Gastrocnemius medialis (tissue), 4 donors: ENCODE data around the gene BCCIP. TPM values are rescaled to one million over a fixed set of nuclear protein-coding genes. Genes with fewer than 3 reads are reported as not detected.

Source experiments
- ATAC-seq, 2 donors: fragments of 150-250 bp; one replicate each; pipeline ENCODE4 v1.9.1; 2016
- DNase-seq, 2 donors: peaks; one replicate each; pipeline ENCODE4 v3.0.0-alpha.2; 2019
- H3K27ac ChIP-seq, 4 donors: fragments of 200-600 bp; sonication (generic); 1 replicate in 1 of 4; 2 replicates in 3 of 4; pipeline ENCODE4 v1.5.1; 2016 to 2018; ENCODE audit warnings: mild to moderate bottlenecking in 2 of 4, moderate library complexity in 1 of 4
- H3K27me3 ChIP-seq, 3 donors: fragments of 200-600 bp; sonication (generic) in 2 of 3; 1 replicate in 1 of 3; 2 replicates in 2 of 3; pipeline versions ENCODE4 v1.5.1 to v1.6.0; 2016 to 2019; ENCODE audit warnings: mild to moderate bottlenecking in 1 of 3, moderate library complexity in 1 of 3
- H3K36me3 ChIP-seq, 2 donors: fragments of 200-600 bp; sonication (generic) in 1 of 2; one replicate each; pipeline ENCODE4 v1.5.1; 2017 to 2018
- H3K4me1 ChIP-seq, 2 donors: fragments of 200-600 bp; sonication (generic) in 1 of 2; one replicate each; pipeline ENCODE4 v1.5.1; 2016 to 2017; ENCODE audit warnings: mild to moderate bottlenecking in 2 of 2
- H3K4me3 ChIP-seq, 4 donors: fragments of 200-600 bp; sonication (generic) in 3 of 4; 1 replicate in 1 of 4; 2 replicates in 3 of 4; pipeline ENCODE4 v1.5.1; 2016 to 2019; ENCODE audit warnings: mild to moderate bottlenecking in 2 of 4
- H3K9me3 ChIP-seq, 3 donors: fragments of 200-600 bp; sonication (generic) in 2 of 3; 1 replicate in 1 of 3; 2 replicates in 2 of 3; pipeline ENCODE4 v1.5.1; 2016 to 2019
- POLR2A ChIP-seq, 2 donors: fragments of 450-650 bp; IDR thresholded peaks; one replicate each; pipeline ENCODE4 v1.6.1; 2017; ENCODE audit warnings: antibody characterized with exemption in 2 of 2, mild to moderate bottlenecking in 2 of 2, moderate library complexity in 2 of 2
- in situ Hi-C, 4 donors: fragments of 200-750 bp; cut with MboI; loops; one replicate each; pipeline versions ENCODE4 v1.15.0 to v1.8.0; 2017; ENCODE audit warnings: low sequenced_read_pairs in 4 of 4
- intact Hi-C: fragments of 100-400 bp; cut with DNase I; formaldehyde crosslinking; loops from one replicate; pipeline ENCODE4 v1.15.1; 2023; ENCODE audit warnings: low total_unique reads
- total RNA-seq, 4 donors: library from RNA; depleted of rRNA; stranded (reverse); fragments of >200 nt; gene quantifications; one replicate each; pipeline versions ENCODE4 v1.1.0 to v1.2.3, GENCODE V29; 2016
- TF ChIP-seq, protein P1 (sequence below), 5 experiments: fragments of 450-650 bp in 3 of 5; fragments of 200-600 bp in 2 of 5; sonication (generic) in 2 of 5; IDR thresholded peaks in 4 of 5; conservative IDR thresholded peaks in 1 of 5; 1 replicate in 4 of 5; 2 replicates in 1 of 5; pipeline ENCODE4 v1.5.1; 2016 to 2019; ENCODE audit warnings: antibody characterized with exemption in 5 of 5, mild to moderate bottlenecking in 3 of 5, moderate library complexity in 3 of 5

Gene BCCIP
- total RNA-seq, 4 donors from 2014 or later = 51.1 to 85.6 (median 67.0) TPM

DNA sequence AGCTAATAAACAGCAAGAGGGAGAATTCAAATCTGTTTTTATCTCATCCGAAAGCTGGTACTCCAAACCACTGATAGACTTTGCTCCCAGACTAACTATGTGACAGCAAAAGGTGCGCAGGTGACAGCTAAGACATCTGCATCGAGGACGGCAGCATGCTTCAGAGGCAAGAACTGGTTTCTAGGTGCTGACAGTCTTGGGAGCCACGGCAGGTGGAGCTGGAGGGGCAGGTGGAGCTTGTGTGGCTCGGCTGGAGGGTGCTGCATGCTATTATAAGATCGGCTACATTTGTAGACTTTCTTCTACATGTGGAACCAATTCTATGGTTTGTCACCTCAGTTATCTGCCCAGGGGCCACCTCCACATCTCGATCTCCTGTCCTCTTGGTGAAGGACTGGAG is 25.9 kb upstream of the BCCIP start:
- no peak overlapping the region for H3K27ac ChIP-seq
- DNase-seq (no peak), ATAC-seq (no peak)
- intact Hi-C loops (no loop called here), in situ Hi-C loops (no loop called here)
- no peaks in the 10 kb centered on the region for H3K9me3 ChIP-seq
- H3K4me1 ChIP-seq = no peaks in the 10 kb centered on the region
- H3K27me3 ChIP-seq = no peaks in the 10 kb centered on the region
- H3K4me3 ChIP-seq = no peak overlapping the region
- H3K36me3 ChIP-seq = peaks cover 2 to 74% of the 10 kb centered on the region in 2 donors
- no peak for TF ChIP-seq POLR2A (IDR thresholded peaks at IDR 0.05)
- TF ChIP-seq, protein P1, sequence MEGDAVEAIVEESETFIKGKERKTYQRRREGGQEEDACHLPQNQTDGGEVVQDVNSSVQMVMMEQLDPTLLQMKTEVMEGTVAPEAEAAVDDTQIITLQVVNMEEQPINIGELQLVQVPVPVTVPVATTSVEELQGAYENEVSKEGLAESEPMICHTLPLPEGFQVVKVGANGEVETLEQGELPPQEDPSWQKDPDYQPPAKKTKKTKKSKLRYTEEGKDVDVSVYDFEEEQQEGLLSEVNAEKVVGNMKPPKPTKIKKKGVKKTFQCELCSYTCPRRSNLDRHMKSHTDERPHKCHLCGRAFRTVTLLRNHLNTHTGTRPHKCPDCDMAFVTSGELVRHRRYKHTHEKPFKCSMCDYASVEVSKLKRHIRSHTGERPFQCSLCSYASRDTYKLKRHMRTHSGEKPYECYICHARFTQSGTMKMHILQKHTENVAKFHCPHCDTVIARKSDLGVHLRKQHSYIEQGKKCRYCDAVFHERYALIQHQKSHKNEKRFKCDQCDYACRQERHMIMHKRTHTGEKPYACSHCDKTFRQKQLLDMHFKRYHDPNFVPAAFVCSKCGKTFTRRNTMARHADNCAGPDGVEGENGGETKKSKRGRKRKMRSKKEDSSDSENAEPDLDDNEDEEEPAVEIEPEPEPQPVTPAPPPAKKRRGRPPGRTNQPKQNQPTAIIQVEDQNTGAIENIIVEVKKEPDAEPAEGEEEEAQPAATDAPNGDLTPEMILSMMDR (IDR thresholded peaks at IDR 0.05 in 4 of 5, conservative IDR thresholded peaks at IDR 0.05 in 1 of 5) = no peak

DNA sequence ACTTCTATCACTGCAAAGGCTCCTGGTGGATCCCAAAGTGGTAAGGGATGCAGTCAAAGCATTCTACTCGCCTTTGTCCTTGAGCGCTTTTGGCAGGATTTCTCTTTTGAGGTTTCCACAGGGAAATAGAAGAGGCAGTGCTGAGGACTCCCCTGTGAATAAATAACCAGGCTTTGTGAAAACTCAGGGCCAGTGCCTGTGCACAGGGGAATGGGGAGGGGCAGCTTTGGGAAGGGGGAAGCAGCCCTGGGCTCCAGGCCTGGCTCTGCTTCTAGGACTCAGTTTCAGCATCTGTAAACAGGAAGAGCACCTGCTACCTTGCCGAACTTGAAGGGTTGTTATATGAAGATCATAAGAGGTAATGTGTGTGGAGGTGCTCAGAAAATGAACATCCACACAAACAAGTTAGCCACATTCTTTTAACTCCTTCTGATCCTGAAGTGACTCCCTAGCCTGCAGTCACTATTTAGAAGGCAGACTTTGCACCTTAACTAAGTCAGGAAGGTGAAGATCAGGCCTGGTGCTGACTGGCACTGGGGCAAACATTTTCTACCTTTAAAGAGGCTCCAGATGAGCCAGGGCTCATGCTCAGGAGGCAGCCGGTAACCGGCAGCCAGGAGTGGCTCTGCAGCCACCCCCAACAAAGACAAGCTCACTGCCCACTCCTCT is 25.2 kb upstream of the BCCIP start:
- TF ChIP-seq, protein P1 (IDR thresholded peaks at IDR 0.05 in 4 of 5, conservative IDR thresholded peaks at IDR 0.05 in 1 of 5) = no peak
- no peak for TF ChIP-seq POLR2A (IDR thresholded peaks at IDR 0.05)
- no peak for DNase-seq
- H3K4me1 ChIP-seq = no peaks in the 10 kb centered on the region
- no peaks in the 10 kb centered on the region for H3K9me3 ChIP-seq
- H3K36me3 ChIP-seq = peaks cover 2 to 74% of the 10 kb centered on the region in 2 donors
- H3K4me3 ChIP-seq = no peak overlapping the region
- no peak overlapping the region for H3K27ac ChIP-seq
- in situ Hi-C loops (no loop called here), intact Hi-C loops (no loop called here)
- no peaks in the 10 kb centered on the region for H3K27me3 ChIP-seq
- ATAC-seq = no peak

DNA sequence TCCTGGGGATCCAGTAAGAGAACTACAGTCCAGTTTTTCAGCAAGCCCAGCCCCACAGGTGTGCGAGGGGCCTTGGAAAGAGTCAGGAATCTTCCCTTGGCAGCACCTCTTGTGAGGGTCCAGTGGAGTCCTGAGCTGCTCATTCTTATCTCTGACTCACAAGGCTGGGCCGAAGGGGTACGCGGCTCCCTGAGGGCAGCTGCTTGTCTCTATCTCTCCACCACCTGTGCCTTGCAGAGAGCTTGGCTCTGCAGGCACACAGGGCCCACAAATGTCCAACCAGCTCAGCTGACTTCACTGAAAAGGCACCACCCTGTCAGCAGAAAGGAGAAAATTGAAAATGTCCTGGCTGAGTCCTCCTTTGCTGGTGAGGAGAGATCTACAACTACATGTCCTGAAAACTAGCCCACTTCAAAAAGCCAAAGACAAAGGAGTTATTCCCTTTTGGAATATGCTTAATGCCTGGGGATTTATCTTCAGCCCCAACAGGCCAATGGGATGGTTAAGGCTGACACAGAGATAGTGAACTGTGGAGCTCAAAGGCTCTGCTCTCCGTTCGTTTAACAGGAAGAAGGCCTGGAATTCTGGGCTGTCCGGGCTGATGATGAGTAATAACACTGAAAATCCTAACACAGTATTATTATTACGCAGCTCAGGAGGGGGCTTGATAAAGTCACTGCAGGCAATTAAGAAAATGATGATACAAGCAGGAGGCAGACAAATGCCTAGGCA is 23.7 kb upstream of the BCCIP start:
- in situ Hi-C loops (no loop called here), intact Hi-C loops (no loop called here)

DNA sequence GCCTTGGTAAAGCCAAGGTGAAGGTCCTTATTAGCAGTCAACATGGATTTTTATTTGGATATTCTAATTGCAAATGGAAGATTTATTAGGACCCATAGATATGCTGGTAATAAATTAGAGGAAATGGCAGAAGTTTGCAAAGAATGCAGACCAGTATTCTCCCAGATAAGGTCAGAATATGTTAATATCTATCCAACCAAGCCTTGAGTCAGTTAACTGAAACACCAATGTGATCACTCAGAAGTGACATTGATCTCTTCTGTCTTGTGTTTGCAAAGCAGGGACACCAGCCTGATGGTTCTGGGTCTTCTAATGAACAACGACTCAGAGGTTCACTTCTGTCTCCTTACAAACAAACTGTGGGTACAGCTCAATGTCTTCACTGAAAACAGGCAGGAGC is 21.8 kb upstream of the BCCIP start:
- H3K4me1 ChIP-seq = no peaks in the 10 kb centered on the region
- H3K9me3 ChIP-seq = no peaks in the 10 kb centered on the region
- H3K27me3 ChIP-seq = no peaks in the 10 kb centered on the region
- no peak overlapping the region for H3K27ac ChIP-seq
- in situ Hi-C loops (no loop called here), intact Hi-C loops (no loop called here)
- no peak for TF ChIP-seq POLR2A (IDR thresholded peaks at IDR 0.05)
- TF ChIP-seq, protein P1 (IDR thresholded peaks at IDR 0.05 in 4 of 5, conservative IDR thresholded peaks at IDR 0.05 in 1 of 5) = no peak
- ATAC-seq (no peak), DNase-seq (no peak)
- peaks cover 2 to 80% of the 10 kb centered on the region in 2 donors for H3K36me3 ChIP-seq
- no peak overlapping the region for H3K4me3 ChIP-seq

More for the DNA sequence above, 23.7 kb upstream of the BCCIP start:
- DNase-seq = no peak
- no peak overlapping the region for H3K27ac ChIP-seq
- no peak for TF ChIP-seq POLR2A (IDR thresholded peaks at IDR 0.05)
- TF ChIP-seq, protein P1 (IDR thresholded peaks at IDR 0.05 in 4 of 5, conservative IDR thresholded peaks at IDR 0.05 in 1 of 5) = no peak
- H3K9me3 ChIP-seq = no peaks in the 10 kb centered on the region
- ATAC-seq = no peak
- H3K27me3 ChIP-seq = no peaks in the 10 kb centered on the region
- peaks cover 2 to 72% of the 10 kb centered on the region in 2 donors for H3K36me3 ChIP-seq
- H3K4me3 ChIP-seq = no peak overlapping the region
- no peaks in the 10 kb centered on the region for H3K4me1 ChIP-seq
